Activated CD8-positive, alpha-beta memory T cell treated with anti-CD3 and anti-CD28 coated beads, Interleukin-2, amount 50 U/mL, for 1 hour (primary cell): ENCODE results near the gene COL16A1.

Source experiments
- DNase-seq: peaks from one replicate; pipeline ENCODE4 v3.0.0-alpha.2; 2020; ENCODE audit errors: extremely low read depth

Gene COL16A1

DNA sequence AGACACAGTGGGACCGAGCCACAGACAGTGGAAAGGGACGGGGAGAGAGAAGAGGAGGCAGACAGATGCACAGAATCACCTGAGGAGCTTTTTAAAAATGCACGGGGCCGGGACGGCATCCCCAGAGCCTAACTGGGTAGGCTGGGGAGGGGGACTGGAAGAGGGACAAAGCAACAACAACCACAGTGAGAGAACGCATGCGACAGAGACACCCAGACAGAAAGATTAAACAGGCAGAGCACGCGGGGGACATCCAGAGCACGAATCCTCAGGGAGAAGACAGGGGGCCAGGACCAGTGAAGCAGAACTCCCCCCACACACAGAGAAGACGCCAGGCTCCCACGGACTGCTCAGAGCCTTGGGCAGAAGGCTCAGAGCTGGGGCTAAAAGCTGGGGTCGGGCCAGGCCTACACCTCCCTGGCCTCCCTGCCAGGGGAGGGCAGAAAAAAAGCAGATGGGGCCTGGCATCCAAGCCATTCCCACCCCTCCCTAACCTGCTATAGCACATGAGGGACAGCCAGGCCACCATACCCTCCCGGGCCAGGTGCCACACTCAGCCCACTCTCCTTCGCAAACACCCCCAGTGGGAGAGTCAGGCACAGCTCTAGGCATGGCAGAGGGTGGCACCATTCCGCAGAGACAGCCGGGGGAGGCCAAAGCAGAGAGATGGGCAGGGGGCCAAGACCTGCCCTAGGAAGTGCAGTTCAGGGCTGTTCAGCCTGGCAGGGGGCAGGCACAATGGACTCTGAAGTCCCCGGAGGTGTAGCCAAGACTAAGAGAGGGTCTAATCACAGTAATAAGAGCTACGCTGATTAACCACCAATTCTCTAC is 29.8 kb upstream of the COL16A1 start:
- no peak for DNase-seq

DNA sequence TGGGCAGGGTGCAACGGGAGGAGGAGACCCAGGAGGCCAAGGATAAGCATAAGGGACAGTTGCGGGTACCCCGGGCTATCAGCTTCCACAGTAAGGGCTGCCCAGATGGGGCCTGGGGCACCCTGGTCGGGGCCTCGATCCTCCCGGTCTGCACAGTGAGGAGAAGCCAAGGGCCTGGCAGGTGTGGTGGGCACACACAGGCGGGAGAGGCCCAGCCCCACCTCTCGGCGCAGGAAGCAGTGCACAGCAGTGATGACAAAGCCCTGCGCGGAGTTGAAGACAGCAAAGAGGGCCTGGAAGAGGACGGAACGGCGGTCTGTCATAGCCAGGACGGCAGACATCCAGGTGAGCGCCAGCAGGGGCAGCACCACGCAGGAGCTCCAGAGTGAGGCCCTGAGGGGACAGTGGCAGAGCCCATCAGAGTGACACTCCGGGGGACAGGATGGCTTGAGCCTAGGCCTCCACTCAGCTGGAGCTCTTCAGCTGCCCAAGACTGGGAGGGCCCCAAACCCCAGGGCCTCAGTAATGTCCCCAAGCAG is 29.0 kb upstream of the COL16A1 start:
- DNase-seq = no peak

DNA sequence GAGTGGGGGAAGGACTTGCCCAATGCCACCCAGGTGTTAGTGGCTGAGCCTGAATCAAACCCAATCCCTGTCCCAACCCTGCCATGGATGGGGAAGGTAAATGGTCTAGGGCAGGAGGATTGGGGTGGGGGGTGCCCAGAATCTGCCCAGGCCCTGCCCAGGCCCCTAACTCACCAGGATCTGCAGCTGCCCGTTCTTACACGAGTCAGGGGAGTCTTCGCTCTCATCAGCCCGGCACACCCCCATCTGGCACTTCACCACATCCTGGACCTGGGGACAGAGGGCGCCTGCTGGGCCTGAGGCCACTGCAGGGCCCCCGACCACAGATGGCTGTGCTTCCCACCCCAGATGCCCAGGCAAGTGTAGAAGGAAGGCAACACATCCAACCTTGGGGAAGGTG is 28.5 kb upstream of the COL16A1 start:
- no peak for DNase-seq

DNA sequence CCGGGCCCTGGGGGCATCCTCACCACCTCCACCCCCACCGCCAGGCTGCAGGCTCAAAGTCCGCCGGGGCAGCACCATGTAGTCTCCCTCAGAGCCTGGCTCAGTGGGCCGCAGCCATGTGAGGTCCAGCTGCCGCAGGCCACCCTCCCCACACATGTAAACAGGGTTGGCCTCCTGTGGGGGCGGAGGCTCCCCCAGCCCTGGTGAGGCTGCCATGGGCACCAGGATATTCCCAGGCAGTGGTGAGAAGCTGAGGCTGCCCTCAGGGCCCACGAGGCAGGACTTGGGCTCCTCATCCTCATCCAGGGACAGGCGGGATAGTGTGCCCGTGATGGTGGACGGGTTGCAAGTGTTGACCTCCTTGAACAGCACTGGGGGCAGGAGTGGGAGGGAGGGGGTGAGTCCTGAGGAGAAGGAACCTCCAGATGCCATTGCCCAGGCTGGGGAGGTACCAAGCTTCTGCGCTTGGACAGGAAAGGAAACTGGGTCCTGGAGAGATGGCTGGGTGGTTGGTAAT is 27.3 kb upstream of the COL16A1 start:
- DNase-seq = no peak

DNA sequence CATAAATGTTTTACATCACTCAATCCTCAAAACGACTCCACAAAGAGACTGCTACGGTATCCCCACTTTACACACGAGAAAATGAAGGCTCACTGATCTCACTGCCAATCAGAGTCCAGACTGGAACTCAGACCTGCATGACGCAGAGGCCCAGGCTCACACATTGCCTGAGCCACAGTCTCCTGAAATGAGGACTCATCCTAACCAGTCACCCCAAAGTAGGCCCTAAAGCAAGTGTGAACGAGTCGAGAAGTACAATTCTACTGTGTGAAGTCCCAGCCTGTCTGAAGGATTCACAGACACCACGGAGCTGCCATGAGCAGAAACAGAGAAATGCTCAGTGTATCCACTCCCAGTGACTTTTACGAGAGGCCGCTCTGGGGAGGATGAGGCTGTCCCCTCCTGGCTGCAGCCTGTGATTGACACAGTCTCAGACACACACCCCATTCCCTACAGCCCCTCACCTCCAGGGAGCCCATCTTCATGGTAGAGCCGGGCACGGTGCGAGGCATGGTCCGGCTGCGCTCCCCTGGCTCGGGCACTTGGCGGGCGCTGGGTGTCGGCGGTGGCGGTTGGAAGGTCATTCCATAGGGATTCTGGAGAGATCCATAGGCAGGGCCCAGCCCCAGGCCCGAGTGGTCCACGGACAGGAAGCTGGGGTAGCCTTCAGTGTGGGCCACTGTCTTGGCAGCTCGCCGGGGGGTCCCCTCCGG is 26.7 kb upstream of the COL16A1 start:
- DNase-seq = no peak

DNA sequence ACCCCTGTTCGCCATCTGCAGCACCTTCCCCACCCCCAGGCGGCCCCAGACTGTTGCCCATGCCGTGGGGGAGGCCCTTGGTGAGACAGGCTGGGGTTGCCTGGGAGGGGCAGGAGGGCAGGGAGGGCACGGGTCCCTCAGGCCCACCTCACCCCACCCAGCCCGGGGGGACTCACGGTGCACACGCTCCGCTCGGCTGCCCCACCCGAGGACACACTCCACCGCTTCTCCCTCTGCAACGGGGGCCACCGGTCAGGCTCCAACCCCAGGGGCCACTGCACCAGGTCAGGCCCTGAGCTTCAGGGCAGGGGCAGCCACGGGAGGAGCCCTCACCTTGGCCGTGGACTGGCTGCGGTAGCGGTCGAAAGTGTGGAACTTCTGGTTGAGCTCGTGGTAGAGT is 24.0 kb upstream of the COL16A1 start:
- DNase-seq = no peak

DNA sequence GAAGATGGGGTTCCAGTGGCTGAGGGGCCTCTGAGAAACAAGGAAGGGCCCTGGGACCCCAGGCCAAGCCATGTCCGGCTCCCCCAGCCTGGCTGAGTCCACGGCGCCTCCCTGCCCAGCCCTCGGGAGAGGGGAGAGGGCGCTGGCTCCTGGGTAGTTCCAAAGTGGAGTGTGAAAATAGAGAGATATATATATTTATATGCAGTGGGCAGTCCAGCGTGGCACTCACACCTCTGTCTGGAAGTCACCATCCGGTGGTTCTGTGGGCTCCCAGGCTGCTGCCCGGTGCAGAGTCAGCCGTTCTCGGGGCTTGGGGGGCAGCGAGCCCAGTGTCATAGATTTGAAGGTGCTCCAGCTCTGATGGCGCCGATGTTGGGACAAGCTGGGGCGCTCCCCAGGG is 23.4 kb upstream of the COL16A1 start:
- no peak for DNase-seq

DNA sequence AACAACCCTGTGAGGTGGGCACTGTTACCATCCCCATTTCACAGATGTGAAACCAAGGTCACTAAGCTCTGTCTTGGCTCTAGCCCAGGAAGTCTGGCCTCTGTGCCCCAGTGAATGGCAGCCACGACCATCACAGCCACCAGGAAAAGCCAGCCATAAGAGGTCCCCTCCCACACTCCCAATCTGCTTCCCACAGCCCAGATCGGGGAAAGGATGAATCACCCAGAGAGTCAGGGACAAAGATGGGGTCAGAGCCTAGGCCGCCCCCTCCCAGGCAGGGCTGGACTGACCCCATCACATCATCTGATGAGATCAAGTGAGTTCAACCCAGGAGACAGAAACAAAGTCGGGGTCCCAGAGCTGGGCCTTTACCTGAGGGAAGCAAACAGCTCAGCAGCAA is 22.9 kb upstream of the COL16A1 start:
- no peak for DNase-seq

DNA sequence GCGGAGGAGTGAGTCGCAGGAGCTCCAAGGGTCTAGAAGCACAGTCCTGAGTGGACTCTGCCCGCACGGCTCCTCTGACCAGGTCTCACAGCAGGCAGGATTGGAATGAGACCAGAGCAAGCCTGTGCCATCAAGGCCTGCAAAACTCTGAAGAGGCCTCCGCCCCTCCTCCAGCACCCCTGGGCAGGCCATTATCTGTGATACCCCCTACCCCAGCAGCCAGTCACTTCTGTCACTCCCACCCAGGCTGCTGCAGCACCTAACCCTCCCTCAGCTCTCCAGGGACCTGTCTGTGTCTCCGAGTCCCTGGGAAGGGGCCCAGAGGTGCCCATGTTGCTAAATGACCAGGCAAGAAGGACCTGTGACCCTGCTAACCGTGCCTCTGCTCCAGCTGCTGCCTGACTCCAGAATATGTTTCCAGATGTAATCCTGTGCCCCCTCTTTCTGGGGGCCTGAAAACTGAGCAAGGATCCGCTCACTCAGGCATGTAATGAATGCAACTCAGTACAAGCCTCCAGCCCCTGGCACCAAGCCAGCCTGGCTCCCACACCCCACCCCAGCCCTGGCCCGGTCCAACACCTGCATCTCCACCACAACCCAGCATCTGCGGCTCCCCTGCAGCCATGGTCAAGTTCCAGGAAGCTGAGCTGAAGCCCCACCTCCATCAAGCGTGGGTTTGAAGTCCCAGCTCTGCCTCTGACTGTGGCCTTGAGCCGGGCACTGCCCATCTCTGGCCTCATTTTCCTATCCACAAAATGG is 22.1 kb upstream of the COL16A1 start:
- DNase-seq = no peak

DNA sequence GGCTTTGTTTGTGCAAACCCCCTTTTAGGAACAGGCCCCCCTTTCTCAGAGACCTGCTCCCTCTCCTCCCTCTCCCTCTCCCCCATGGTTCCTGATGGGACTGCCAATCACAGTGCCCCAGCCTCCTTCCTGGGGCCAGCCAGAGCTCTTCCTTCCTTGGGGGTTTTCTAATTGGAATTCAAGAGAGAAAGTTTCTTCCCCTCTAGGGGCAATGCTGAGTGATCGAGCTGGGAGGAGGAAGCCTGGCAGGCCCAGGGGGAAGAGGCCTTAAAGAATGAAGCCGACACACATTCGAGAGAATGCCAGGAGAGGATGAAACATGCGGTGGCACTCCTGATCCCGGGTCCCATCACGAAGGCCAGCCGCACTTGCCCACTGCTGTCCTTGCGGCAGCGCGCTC is 21.3 kb upstream of the COL16A1 start:
- no peak for DNase-seq

DNA sequence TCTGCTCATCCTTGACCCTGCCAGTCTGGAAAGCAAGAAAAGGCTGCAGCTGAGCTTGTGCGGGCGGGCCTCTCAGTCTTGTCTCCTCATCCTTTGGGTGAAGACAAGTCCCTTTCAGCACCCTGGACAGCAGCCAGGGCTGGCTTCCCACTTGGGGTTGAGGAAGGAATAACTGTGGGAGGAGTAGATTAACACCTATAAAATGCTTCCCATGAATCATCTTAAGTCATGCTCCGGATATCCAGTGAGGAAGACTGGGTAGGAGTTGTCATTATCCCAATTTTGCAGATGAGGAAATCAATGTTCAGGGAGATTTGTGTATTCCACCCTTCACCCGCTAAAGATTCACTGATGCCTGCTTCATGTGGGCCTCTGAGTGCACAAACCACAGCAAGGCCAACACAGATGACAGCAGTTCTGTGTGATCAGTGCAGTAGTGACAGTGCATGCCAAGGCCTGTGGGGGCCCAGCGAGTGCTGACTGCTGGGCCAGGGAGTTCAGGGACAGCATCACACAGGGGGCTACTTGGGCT is 20.1 kb upstream of the COL16A1 start:
- no peak for DNase-seq

DNA sequence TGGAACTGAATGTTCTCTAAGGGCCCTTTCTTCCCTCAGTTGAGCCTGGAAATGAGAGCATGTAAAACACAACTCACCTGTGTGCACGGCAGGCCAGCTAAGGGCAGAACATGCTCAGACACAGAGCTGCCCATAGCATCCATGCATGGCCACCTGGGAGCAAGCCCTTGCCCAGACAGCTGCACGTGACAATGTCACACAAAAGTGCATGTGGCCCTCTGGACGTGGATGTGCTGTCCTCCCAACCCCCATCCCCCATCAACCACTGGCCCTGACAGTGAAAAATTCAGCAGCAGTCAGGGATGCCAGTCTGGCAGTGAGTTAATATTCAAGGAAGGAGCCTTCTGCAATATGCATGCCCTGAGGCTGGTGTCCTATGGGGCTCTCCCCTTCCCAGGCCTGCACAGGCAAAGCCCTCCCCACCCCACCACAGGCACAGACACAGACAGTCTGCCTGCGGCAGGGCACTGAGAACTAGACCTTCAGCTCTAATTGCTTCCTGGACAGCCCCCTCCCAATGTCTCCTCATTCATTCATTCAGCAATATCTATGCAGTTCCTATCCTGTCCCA is 14.6 kb upstream of the COL16A1 start:
- no peak for DNase-seq

DNA sequence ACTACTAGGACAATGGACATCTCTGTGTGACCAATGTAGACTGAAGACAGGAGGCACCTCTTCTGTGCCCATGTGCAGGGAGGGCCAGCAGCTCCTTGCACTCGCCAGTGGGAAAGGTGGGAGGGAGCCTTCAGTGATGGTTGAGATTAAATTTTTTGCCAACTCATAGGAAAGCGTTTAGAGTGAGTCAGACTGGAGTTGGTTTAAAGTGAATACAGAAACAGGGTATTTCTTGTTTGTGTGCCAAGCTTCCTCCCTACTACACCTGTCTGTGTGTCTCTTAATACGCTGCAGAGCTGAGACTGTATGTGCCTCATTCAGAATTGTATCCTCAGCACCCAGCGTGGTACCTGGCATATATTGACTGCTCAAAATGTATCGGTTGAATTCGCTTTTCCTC is 13.5 kb upstream of the COL16A1 start:
- DNase-seq = no peak

DNA sequence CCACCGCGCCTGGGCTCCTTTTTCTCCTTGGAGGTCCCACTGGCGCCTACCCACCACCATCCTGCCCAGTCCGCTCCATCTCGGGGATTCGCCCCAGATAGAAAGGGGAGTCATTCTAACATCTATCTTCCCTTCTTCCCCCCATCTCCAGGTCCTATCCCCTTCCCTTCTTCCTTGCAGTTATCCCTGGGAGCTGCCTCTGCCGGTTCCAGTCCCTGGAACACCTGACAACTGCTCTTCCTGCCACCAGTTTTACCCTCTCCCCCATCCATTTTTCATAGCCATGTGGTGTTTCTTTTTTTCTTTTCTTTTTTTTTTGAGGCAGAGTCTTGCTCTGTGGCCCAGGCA is 12.0 kb upstream of the COL16A1 start:
- no peak for DNase-seq

DNA sequence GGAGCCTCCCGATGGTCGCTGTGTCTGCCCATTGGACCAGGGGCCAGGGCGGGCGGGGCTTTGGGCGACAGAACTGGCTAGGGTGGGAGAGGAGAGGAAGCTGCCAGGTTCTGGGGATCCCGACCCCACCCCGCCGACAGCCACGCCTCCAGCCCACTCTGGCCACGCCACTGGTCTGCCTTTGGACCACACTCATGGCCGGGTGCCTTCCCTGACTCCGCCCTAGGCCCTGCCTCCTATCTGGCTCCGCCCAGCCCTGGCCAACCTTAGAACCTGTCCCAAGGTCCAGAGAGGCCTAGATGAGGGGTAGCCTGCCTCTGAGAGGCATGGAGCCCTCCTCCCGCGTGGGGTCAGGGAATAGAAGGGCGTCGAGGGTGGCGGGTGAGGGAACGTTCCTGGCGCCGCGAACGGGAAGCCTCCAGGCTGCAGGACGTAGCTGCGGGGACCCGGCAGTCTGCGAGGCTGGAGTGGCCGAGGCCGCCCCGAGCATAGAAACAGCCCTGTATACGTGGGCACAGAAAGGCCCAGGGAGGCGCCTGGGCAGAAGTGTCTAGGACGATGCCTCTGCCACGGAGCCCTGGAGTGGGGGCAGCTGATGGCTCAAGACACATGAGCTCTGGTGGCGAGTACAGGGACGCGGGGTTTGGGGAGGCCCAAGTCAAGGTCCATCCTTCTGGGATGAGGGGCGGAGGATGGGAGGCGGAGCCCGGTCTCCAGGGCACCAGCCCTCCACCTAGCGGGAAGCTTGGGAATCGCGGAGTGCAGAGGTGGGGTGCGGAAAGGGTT is 11.5 kb upstream of the COL16A1 start:
- no peak for DNase-seq

DNA sequence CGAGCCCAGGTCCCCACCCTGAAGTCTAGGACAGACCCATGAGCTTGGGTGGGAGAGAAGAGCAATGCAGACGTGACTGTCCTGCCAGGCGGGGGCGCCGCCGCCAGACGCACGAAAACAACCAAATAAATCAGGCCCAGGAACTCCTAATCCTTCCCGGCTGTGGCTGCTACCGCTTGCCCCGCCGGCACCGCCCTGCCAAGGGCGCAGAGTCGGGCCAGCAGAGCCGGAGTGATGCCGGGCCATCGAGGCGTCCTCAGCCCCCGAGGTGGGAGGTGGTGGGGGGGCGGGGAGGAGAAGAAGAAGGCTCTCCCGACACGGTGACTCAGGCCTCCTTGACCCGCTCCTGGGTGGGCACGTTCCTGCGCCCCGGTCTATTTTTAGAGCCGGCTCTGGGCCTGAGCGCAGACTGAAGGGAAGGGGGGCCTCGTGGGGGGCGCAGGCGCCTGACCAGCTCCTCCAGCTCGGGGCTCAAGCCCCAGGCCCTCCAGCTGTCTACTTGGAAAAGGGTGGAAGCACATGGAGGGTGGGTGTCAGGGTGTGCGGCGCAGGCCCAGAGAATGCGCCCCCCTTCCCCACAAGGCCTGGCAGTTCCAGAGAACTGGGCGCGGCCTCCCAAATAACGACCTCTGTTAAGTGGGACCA is 10.7 kb upstream of the COL16A1 start:
- DNase-seq = no peak

DNA sequence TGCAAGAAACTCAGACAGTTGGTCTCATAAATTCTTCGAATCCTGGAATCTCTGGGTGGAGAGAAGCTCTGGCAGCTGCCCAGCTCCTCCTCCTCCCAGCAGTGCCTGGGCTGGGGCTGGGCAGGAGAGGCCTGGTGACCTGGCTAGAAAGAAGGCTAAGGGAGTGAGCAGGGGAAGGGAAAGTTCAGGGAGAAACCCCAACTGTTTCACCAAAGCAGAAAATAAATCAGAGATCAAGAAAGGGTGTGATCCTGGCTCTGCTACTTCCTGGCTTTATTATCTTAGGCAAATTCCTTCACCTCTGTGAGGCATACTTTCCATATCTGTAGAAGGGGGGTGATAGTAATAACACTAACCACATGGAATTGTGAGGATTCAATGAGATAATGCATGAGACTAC is 8.8 kb upstream of the COL16A1 start:
- DNase-seq = no peak

DNA sequence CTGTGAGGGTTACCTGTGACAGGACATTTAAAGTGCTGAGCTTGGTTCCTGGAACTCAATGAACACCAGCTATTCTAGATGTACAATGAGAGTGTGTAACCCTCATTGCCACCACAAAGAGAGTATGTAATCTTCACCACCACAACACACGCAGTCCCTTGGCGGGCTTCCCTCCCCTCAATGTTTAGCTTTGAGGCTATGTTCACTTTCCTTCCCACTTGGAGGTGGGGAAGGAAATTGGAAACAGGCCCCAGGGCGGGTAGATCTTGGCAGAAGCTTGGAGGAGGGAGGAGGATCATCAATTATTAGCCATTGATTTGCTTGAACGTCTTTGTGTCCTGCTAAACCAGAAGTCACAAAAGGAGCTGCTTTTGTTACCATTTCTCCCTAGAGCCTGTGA is 8.3 kb upstream of the COL16A1 start:
- no peak for DNase-seq

DNA sequence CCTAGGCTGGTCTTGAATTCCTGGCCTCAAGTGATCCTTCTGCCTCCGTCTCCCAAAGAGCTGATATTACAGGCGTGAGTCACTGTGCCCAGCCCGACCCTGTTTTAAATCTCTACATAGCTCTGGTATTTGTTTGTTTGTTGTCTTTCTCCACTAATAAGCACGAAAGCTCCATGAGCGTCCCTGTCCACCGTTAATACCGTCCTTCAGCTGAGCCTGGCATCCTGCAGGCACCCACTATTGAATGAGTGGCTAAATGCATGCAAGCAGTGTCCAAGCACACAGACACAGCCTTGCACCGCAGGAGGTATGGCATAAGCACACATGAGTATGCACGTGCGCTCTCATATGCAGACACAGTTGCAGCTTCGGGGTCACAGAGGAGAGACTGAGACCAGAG is 4.5 kb upstream of the COL16A1 start:
- DNase-seq = no peak

DNA sequence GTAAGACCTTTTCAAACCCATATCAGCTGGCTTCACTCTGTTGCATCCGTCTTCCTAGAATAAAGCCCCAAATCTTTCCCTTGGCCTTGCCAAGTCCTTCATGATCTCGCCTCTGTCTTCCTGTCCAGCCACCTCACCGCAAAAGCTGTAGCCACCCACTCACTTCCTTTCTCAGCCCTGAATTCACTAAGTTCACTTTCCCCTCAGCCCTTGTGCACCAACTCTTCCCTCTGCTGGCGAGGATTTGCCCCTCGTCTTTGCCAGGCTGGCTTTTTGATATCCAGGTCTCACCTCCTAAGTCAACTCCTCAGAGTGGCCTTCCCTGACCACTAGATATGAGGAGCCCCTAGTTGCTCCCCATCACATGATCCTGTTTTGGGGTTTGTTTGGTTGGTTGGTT is 3.9 kb upstream of the COL16A1 start:
- DNase-seq = no peak
